H1 (cell line): Measurements from ENCODE around the gene GLO1. TPM values are rescaled to one million over a fixed set of nuclear protein-coding genes. Genes with fewer than 3 reads are reported as not detected.

Source experiments
- CHD2 ChIP-seq: IDR thresholded peaks from 2 replicates; pipeline ENCODE4 v1.6.1; 2012; ENCODE audit warnings: low read length, improper control_type of control experiment
- CTBP2 ChIP-seq: IDR thresholded peaks from 2 replicates; pipeline ENCODE4 v1.7.0; 2011; ENCODE audit warnings: borderline replicate concordance, mild to moderate bottlenecking, moderate library complexity, mixed read lengths, low read length; ENCODE audit not compliant: insufficient read depth, insufficient read length
- SAP30 ChIP-seq: fragments of 300-600 bp; sonication (generic); IDR thresholded peaks from 2 replicates; pipeline ENCODE4 v1.7.1; 2012; ENCODE audit warnings: low read length, moderate library complexity, mild to moderate bottlenecking, inconsistent platforms; ENCODE audit not compliant: insufficient read depth, insufficient replicate concordance
- YY1 ChIP-seq: IDR thresholded peaks from 2 replicates; pipeline ENCODE4 v1.6.1; 2011; ENCODE audit warnings: low read depth, mild to moderate bottlenecking, low read length
- polyA plus RNA-seq, 7 experiments: library from polyadenylated mRNA; depleted of rRNA in 3 of 7; stranded (reverse) in 5 of 7; unstranded in 2 of 7; fragments of >200 nt in 5 of 7; fragments of 200-250 nt in 2 of 7; gene quantifications; 1 replicate in 5 of 7; 2 replicates in 1 of 7; 4 replicates in 1 of 7; pipeline versions ENCODE4 v1.2.1 to v1.2.3, GENCODE V29; 2011 to 2013; ENCODE audit warnings: missing spikeins in 2 of 7, mixed read lengths in 2 of 7
- total RNA-seq: library from RNA; stranded (reverse); fragmentation: NEBNext Ultra II Directional; extraction: Animal tissue kit (Norgen Biotek cat#: 25700); gene quantifications from 2 replicates; pipeline ENCODE4 v1.2.1, GENCODE V29; 2021
- TF ChIP-seq, protein P1 (sequence below): IDR thresholded peaks from 2 replicates; pipeline ENCODE4 v1.6.1; 2012; ENCODE audit warnings: inconsistent platforms
- TF ChIP-seq, protein P2 (sequence below): fragments of 300-600 bp; sonication (generic); IDR thresholded peaks from 2 replicates; pipeline ENCODE4 v1.7.1; 2012; ENCODE audit warnings: low read length, moderate library complexity, mild to moderate bottlenecking, inconsistent platforms; ENCODE audit not compliant: insufficient replicate concordance

Gene GLO1
- total and polyA plus RNA-seq, 2 of the 8 experiments (the other 6 are each of a cell fraction or from before 2014, with no cell fraction given), result 104 to 170 TPM

DNA sequence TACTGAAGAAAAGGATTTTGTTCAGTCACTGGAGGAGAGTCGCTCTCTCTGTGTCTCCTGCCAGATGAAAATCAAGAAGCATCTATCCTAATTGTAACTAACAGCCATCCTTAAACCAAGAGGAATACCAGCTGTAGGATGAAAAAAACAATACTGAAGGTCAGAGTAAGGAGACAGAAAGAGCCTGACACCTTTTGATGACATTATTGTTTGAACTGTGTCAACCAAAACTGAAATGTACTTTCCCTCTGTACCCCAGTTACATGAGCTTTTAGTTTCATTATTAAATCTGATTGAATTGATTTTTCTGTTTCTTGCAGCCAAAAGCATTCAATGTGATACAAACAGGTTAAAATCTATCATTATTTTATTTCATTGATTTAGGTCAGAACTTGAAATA is 46.0 kb downstream of the GLO1 start (continued):
- TF ChIP-seq, protein P1, sequence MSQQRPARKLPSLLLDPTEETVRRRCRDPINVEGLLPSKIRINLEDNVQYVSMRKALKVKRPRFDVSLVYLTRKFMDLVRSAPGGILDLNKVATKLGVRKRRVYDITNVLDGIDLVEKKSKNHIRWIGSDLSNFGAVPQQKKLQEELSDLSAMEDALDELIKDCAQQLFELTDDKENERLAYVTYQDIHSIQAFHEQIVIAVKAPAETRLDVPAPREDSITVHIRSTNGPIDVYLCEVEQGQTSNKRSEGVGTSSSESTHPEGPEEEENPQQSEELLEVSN, result no peak
- no peak for TF ChIP-seq CTBP2
- TF ChIP-seq CHD2, result no peak
- TF ChIP-seq SAP30, result no peak
- TF ChIP-seq, protein P2, sequence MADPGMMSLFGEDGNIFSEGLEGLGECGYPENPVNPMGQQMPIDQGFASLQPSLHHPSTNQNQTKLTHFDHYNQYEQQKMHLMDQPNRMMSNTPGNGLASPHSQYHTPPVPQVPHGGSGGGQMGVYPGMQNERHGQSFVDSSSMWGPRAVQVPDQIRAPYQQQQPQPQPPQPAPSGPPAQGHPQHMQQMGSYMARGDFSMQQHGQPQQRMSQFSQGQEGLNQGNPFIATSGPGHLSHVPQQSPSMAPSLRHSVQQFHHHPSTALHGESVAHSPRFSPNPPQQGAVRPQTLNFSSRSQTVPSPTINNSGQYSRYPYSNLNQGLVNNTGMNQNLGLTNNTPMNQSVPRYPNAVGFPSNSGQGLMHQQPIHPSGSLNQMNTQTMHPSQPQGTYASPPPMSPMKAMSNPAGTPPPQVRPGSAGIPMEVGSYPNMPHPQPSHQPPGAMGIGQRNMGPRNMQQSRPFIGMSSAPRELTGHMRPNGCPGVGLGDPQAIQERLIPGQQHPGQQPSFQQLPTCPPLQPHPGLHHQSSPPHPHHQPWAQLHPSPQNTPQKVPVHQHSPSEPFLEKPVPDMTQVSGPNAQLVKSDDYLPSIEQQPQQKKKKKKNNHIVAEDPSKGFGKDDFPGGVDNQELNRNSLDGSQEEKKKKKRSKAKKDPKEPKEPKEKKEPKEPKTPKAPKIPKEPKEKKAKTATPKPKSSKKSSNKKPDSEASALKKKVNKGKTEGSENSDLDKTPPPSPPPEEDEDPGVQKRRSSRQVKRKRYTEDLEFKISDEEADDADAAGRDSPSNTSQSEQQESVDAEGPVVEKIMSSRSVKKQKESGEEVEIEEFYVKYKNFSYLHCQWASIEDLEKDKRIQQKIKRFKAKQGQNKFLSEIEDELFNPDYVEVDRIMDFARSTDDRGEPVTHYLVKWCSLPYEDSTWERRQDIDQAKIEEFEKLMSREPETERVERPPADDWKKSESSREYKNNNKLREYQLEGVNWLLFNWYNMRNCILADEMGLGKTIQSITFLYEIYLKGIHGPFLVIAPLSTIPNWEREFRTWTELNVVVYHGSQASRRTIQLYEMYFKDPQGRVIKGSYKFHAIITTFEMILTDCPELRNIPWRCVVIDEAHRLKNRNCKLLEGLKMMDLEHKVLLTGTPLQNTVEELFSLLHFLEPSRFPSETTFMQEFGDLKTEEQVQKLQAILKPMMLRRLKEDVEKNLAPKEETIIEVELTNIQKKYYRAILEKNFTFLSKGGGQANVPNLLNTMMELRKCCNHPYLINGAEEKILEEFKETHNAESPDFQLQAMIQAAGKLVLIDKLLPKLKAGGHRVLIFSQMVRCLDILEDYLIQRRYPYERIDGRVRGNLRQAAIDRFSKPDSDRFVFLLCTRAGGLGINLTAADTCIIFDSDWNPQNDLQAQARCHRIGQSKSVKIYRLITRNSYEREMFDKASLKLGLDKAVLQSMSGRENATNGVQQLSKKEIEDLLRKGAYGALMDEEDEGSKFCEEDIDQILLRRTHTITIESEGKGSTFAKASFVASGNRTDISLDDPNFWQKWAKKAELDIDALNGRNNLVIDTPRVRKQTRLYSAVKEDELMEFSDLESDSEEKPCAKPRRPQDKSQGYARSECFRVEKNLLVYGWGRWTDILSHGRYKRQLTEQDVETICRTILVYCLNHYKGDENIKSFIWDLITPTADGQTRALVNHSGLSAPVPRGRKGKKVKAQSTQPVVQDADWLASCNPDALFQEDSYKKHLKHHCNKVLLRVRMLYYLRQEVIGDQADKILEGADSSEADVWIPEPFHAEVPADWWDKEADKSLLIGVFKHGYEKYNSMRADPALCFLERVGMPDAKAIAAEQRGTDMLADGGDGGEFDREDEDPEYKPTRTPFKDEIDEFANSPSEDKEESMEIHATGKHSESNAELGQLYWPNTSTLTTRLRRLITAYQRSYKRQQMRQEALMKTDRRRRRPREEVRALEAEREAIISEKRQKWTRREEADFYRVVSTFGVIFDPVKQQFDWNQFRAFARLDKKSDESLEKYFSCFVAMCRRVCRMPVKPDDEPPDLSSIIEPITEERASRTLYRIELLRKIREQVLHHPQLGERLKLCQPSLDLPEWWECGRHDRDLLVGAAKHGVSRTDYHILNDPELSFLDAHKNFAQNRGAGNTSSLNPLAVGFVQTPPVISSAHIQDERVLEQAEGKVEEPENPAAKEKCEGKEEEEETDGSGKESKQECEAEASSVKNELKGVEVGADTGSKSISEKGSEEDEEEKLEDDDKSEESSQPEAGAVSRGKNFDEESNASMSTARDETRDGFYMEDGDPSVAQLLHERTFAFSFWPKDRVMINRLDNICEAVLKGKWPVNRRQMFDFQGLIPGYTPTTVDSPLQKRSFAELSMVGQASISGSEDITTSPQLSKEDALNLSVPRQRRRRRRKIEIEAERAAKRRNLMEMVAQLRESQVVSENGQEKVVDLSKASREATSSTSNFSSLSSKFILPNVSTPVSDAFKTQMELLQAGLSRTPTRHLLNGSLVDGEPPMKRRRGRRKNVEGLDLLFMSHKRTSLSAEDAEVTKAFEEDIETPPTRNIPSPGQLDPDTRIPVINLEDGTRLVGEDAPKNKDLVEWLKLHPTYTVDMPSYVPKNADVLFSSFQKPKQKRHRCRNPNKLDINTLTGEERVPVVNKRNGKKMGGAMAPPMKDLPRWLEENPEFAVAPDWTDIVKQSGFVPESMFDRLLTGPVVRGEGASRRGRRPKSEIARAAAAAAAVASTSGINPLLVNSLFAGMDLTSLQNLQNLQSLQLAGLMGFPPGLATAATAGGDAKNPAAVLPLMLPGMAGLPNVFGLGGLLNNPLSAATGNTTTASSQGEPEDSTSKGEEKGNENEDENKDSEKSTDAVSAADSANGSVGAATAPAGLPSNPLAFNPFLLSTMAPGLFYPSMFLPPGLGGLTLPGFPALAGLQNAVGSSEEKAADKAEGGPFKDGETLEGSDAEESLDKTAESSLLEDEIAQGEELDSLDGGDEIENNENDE, result no peak
- no peak for TF ChIP-seq YY1
